Astrocyte (in vitro differentiated cells and primary cell): ENCODE data around the gene ST3GAL2. TPM values are rescaled to one million over a fixed set of nuclear protein-coding genes. Genes with fewer than 3 reads are reported as not detected.

Experiments used
- DNase-seq: peaks from one replicate; pipeline ENCODE4 v3.0.0-alpha.2; 2010; ENCODE audit warnings: low read depth
- FAIRE-seq: peaks from 2 replicates; lab custom pipeline; 2011; peaks lifted over from hg19 to GRCh38; lab: Jason Lieb, UNC
- H2AFZ ChIP-seq: 2 replicates; pipeline ENCODE4 v1.6.0; 2012; ENCODE audit warnings: low read depth, low read length, inconsistent platforms
- H3K27ac ChIP-seq: 2 replicates; pipeline ENCODE4 v1.5.1; 2011; ENCODE audit warnings: low read depth, low read length, inconsistent platforms
- H3K27me3 ChIP-seq: 2 replicates; pipeline ENCODE4 v1.6.0; 2011; ENCODE audit warnings: low read length, inconsistent platforms; ENCODE audit not compliant: insufficient read depth
- H3K36me3 ChIP-seq: 2 replicates; pipeline ENCODE4 v1.5.1; 2011; ENCODE audit warnings: low read length, inconsistent platforms; ENCODE audit not compliant: insufficient read depth
- H3K4me1 ChIP-seq: 2 replicates; pipeline ENCODE4 v1.5.1; 2011; ENCODE audit warnings: low read length, inconsistent platforms; ENCODE audit not compliant: insufficient read depth
- H3K4me2 ChIP-seq: 2 replicates; pipeline ENCODE4 v1.6.0; 2012; ENCODE audit warnings: low read length, inconsistent platforms
- H3K4me3 ChIP-seq: 2 replicates; pipeline ENCODE4 v1.5.1; 2011; ENCODE audit warnings: low read depth, mild to moderate bottlenecking, low read length, inconsistent platforms; ENCODE audit not compliant: insufficient read depth
- H3K79me2 ChIP-seq: 2 replicates; pipeline ENCODE4 v1.6.0; 2012; ENCODE audit warnings: mild to moderate bottlenecking, low read length, inconsistent platforms; ENCODE audit not compliant: insufficient read depth
- H3K9ac ChIP-seq: 2 replicates; pipeline ENCODE4 v1.6.0; 2012; ENCODE audit warnings: mild to moderate bottlenecking, low read length, inconsistent platforms
- H3K9me3 ChIP-seq: 2 replicates; pipeline ENCODE4 v1.5.1; 2012; ENCODE audit warnings: low read depth, mild to moderate bottlenecking, low read length, inconsistent platforms; ENCODE audit not compliant: insufficient read depth
- H4K20me1 ChIP-seq: 2 replicates; pipeline ENCODE4 v1.6.0; 2012; ENCODE audit warnings: low read length, inconsistent platforms; ENCODE audit not compliant: insufficient read depth
- H3K27ac Mint-ChIP-seq: one replicate; pipeline ENCODE4 v1.8.0; 2021; ENCODE audit warnings: mild to moderate bottlenecking, mixed read lengths; ENCODE audit not compliant: unreplicated experiment
- H3K27me3 Mint-ChIP-seq: one replicate; pipeline ENCODE4 v1.8.0; 2021; ENCODE audit warnings: low read depth, mixed read lengths; ENCODE audit not compliant: unreplicated experiment
- H3K36me3 Mint-ChIP-seq: one replicate; pipeline ENCODE4 v1.8.0; 2021; ENCODE audit warnings: low read depth, mixed read lengths; ENCODE audit not compliant: unreplicated experiment
- H3K4me1 Mint-ChIP-seq: one replicate; pipeline ENCODE4 v1.8.0; 2021; ENCODE audit warnings: low read depth, mixed read lengths; ENCODE audit not compliant: unreplicated experiment
- H3K4me3 Mint-ChIP-seq: one replicate; pipeline ENCODE4 v1.8.0; 2021; ENCODE audit warnings: mild to moderate bottlenecking, moderate library complexity, mixed read lengths; ENCODE audit not compliant: unreplicated experiment
- H3K9me3 Mint-ChIP-seq: one replicate; pipeline ENCODE4 v1.8.0; 2021; ENCODE audit warnings: mild to moderate bottlenecking, mixed read lengths; ENCODE audit not compliant: unreplicated experiment
- EZH2 ChIP-seq: IDR thresholded peaks from 2 replicates; pipeline ENCODE4 v1.6.1; 2012; ENCODE audit warnings: mild to moderate bottlenecking, low read length, inconsistent platforms; ENCODE audit not compliant: insufficient read depth
- total RNA-seq: library from RNA; stranded (reverse); gene quantifications from 2 replicates; pipeline ENCODE4 v1.2.1, GENCODE V29; 2021
- TF ChIP-seq, protein P1 (sequence below): IDR thresholded peaks from 2 replicates; pipeline ENCODE4 v1.5.1; 2011; ENCODE audit warnings: low read depth, mild to moderate bottlenecking, inconsistent platforms, low read length, moderate library complexity; ENCODE audit not compliant: insufficient read depth

The ST3GAL2 gene
- total RNA-seq, 1 donor from 2014 or later: 108 TPM

DNA sequence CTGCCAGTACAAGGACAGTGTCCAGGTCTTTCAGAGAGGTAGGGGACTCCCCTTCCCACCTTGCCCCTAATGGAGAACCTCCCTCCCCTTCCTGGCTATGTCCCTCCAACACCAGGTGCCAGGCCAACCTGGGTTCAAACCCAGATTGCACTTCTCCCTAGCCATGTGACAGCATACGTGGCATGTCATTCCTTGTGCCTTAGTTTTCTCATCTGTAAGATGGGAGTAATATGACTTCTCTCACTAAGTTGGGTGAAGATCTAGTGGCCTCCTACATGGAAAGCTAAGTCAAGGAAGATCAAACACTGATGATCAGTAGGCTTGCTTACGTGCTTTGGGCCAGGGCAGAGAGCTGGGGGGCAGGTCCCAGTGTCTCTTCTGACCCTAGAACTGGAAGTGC lies 24.3 kb upstream of the ST3GAL2 start:
- FAIRE-seq (no peak), DNase-seq (no peak)
- Mint-ChIP-seq H3K4me1 (peaks cover 8% of the 10 kb centered on the region), H3K36me3 (peaks cover 8% of the 10 kb centered on the region), H3K27ac (no peak overlapping the region), H3K4me3 (no peak overlapping the region), H3K27me3 (peaks cover under 1% of the 10 kb centered on the region), H3K9me3 (no peaks in the 10 kb centered on the region)
- no peaks in the 10 kb centered on the region for H3K79me2 ChIP-seq
- no peaks in the 10 kb centered on the region for H3K27me3 ChIP-seq
- H3K27ac ChIP-seq: no peak overlapping the region
- H3K4me3 ChIP-seq: no peak overlapping the region
- TF ChIP-seq, protein P1, sequence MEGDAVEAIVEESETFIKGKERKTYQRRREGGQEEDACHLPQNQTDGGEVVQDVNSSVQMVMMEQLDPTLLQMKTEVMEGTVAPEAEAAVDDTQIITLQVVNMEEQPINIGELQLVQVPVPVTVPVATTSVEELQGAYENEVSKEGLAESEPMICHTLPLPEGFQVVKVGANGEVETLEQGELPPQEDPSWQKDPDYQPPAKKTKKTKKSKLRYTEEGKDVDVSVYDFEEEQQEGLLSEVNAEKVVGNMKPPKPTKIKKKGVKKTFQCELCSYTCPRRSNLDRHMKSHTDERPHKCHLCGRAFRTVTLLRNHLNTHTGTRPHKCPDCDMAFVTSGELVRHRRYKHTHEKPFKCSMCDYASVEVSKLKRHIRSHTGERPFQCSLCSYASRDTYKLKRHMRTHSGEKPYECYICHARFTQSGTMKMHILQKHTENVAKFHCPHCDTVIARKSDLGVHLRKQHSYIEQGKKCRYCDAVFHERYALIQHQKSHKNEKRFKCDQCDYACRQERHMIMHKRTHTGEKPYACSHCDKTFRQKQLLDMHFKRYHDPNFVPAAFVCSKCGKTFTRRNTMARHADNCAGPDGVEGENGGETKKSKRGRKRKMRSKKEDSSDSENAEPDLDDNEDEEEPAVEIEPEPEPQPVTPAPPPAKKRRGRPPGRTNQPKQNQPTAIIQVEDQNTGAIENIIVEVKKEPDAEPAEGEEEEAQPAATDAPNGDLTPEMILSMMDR: no peak
- TF ChIP-seq EZH2: no peak
- H4K20me1 ChIP-seq: no peaks in the 10 kb centered on the region
- H3K9me3 ChIP-seq: no peaks in the 10 kb centered on the region
- H3K4me2 ChIP-seq: no peak overlapping the region
- no peaks in the 10 kb centered on the region for H3K4me1 ChIP-seq
- H3K9ac ChIP-seq: no peak overlapping the region
- no peaks in the 10 kb centered on the region for H3K36me3 ChIP-seq
- H2AFZ ChIP-seq: no peak overlapping the region

DNA sequence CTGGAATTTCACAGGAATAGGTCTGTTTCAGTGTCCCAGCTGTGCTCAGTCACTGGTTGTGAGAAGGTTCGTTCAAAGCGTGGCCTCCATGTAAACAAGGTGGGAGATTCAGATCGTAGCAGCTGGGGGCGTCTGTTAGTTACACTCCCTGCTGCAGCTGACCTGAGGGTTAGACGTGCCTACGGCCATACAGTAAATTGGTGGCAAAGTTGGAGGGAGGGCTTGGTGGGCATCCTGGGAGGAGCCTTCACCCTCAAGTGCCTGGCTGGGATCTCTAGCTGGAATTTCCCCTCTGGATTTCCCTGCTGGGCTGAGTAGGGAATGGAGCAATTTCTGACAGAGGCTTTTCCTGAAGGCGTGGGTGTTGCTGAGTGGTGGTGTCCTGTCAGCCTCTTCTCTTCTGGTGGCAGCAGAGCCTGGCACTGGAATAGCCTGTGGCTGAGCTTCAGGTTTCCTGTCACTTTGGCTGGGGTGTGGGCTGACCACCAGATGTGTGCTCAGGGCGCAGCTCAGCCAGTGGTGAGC lies 21.9 kb upstream of the ST3GAL2 start:
- DNase-seq: no peak
- Mint-ChIP-seq H3K27ac (peak overlapping the region; percentile 34), H3K4me1 (peaks cover 8% of the 10 kb centered on the region), H3K4me3 (no peak overlapping the region), H3K36me3 (peaks cover 6% of the 10 kb centered on the region), H3K27me3 (no peaks in the 10 kb centered on the region), H3K9me3 (no peaks in the 10 kb centered on the region)
- Histone ChIP-seq H3K36me3 (no peaks in the 10 kb centered on the region), H3K4me3 (no peak overlapping the region), H3K9me3 (no peaks in the 10 kb centered on the region), H2AFZ (no peak overlapping the region), H3K9ac (no peak overlapping the region), H3K4me1 (no peaks in the 10 kb centered on the region), H3K4me2 (no peak overlapping the region), H4K20me1 (no peaks in the 10 kb centered on the region), H3K27me3 (no peaks in the 10 kb centered on the region), H3K79me2 (no peaks in the 10 kb centered on the region), H3K27ac (no peak overlapping the region)
- no peak for FAIRE-seq
- TF ChIP-seq, protein P1: no peak
- TF ChIP-seq EZH2: no peak

DNA sequence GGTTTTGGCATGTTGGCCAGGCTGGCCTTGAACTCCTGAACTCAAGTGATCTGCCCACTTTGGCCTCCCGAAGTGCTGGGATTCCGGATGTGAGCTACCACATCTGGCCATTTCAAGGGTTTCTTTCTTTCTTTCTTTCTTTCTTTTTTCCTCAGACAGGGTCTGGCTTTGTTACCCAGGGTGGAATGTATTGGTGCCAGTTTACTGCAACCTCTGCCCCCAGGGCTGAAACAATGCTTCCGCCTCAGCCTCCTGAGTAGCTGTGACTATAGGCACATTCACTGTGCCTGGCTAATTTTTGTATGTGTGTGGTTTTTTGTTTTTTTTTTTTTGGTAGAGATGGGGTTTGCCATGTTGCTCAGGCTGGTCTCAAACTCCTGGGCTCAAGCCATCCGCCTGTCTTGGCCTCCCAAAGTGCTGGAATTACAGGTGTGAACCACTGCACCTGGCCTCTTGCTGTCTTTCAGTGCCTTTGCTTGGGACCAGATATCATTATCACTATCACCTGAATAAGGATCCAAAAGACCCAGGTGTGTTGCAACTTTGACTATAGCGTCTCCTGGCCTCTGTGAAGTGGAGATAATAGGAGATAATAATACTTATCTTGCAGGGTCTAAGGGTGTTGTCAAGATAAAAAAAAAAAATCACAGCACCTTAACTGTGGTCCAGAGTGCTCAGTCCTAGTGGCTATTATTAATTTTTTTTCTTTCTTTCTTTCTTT lies 18.7 kb upstream of the ST3GAL2 start:
- TF ChIP-seq, protein P1: no peak
- no peak for TF ChIP-seq EZH2

More for the DNA sequence above, 18.7 kb upstream of the ST3GAL2 start:
- Histone ChIP-seq H3K27me3 (no peaks in the 10 kb centered on the region), H3K4me2 (no peak overlapping the region), H4K20me1 (no peaks in the 10 kb centered on the region), H3K4me3 (no peak overlapping the region), H3K4me1 (peaks cover 3% of the 10 kb centered on the region), H3K9me3 (no peaks in the 10 kb centered on the region), H3K79me2 (no peaks in the 10 kb centered on the region), H3K27ac (no peak overlapping the region), H3K9ac (no peak overlapping the region), H3K36me3 (no peaks in the 10 kb centered on the region), H2AFZ (no peak overlapping the region)
- no peak overlapping the region for H3K27ac Mint-ChIP-seq
- DNase-seq: no peak
- no peaks in the 10 kb centered on the region for H3K27me3 Mint-ChIP-seq
- FAIRE-seq: no peak
- peaks cover 2% of the 10 kb centered on the region for H3K36me3 Mint-ChIP-seq
- peaks cover 8% of the 10 kb centered on the region for H3K4me1 Mint-ChIP-seq
- no peaks in the 10 kb centered on the region for H3K9me3 Mint-ChIP-seq
- H3K4me3 Mint-ChIP-seq: no peak overlapping the region
